Neural progenitor cell (in vitro differentiated cells): ENCODE results near the gene GRK1. TPM values are rescaled to one million over a fixed set of nuclear protein-coding genes. Genes with fewer than 3 reads are reported as not detected.
A peak's percentile ranks its signal among the peaks of the same experiment; 100 is the strongest.

Source experiments
- DNase-seq: peaks from one replicate; pipeline ENCODE4 v3.0.0-alpha.2; 2016; ENCODE audit warnings: low spot score
- H2AFZ ChIP-seq: fragments of 200-600 bp; sonication (generic); replicated peaks from 2 replicates; pipeline ENCODE4 v1.6.1; 2016; ENCODE audit warnings: antibody characterized with exemption
- H3F3A ChIP-seq: fragments of 200-600 bp; sonication (generic); 2 replicates; pipeline ENCODE4 v1.6.1; 2016; ENCODE audit warnings: antibody characterized with exemption, low read depth
- H3K27ac ChIP-seq: fragments of 200-600 bp; sonication (generic); 2 replicates; pipeline ENCODE4 v1.5.1; 2016; ENCODE audit warnings: mild to moderate bottlenecking
- H3K27me3 ChIP-seq: fragments of 200-600 bp; sonication (generic); 2 replicates; pipeline ENCODE4 v1.6.1; 2016; ENCODE audit warnings: mild to moderate bottlenecking, moderate library complexity
- H3K36me3 ChIP-seq: fragments of 200-600 bp; sonication (generic); 2 replicates; pipeline ENCODE4 v1.5.1; 2016
- H3K4me1 ChIP-seq: fragments of 200-600 bp; sonication (generic); 2 replicates; pipeline ENCODE4 v1.6.1; 2016; ENCODE audit warnings: mixed run types
- H3K4me2 ChIP-seq: fragments of 200-600 bp; sonication (generic); 2 replicates; pipeline ENCODE4 v1.6.1; 2016
- H3K4me3 ChIP-seq: fragments of 200-600 bp; sonication (generic); 2 replicates; pipeline ENCODE4 v1.5.1; 2016
- H3K79me2 ChIP-seq: fragments of 200-600 bp; sonication (generic); 2 replicates; pipeline ENCODE4 v1.6.1; 2016; ENCODE audit warnings: low read depth
- H3K9ac ChIP-seq: fragments of 200-600 bp; sonication (generic); 2 replicates; pipeline ENCODE4 v1.6.1; 2016
- H3K9me3 ChIP-seq: fragments of 200-600 bp; sonication (generic); 2 replicates; pipeline ENCODE4 v1.5.1; 2016; ENCODE audit warnings: low read depth
- H4K20me1 ChIP-seq: fragments of 200-600 bp; sonication (generic); 2 replicates; pipeline ENCODE4 v1.6.1; 2016; ENCODE audit warnings: low read depth
- H3K27ac Mint-ChIP-seq: 3 replicates; pipeline ENCODE4 v1.8.0; 2021; ENCODE audit warnings: mixed read lengths
- H3K27me3 Mint-ChIP-seq: 2 replicates; pipeline ENCODE4 v1.8.0; 2022; ENCODE audit warnings: low read depth, mild to moderate bottlenecking, inconsistent platforms, moderate library complexity, mixed read lengths; ENCODE audit not compliant: insufficient read depth
- H3K36me3 Mint-ChIP-seq: 3 replicates; pipeline ENCODE4 v1.8.0; 2021; ENCODE audit warnings: mixed read lengths
- H3K4me1 Mint-ChIP-seq: 3 replicates; pipeline ENCODE4 v1.8.0; 2021; ENCODE audit warnings: mixed read lengths
- H3K4me3 Mint-ChIP-seq: 3 replicates; pipeline ENCODE4 v1.8.0; 2021; ENCODE audit warnings: mild to moderate bottlenecking, moderate library complexity, mixed read lengths
- H3K9me3 Mint-ChIP-seq: 3 replicates; pipeline ENCODE4 v1.8.0; 2020; ENCODE audit warnings: mixed read lengths
- CTCF ChIP-seq: fragments of 200-600 bp; sonication (generic); IDR thresholded peaks from 2 replicates; pipeline ENCODE4 v1.5.1; 2017; ENCODE audit warnings: antibody characterized with exemption, mild to moderate bottlenecking
- EZH2 ChIP-seq: fragments of 200-600 bp; sonication (generic); IDR thresholded peaks from 2 replicates; pipeline ENCODE4 v1.6.1; 2017; ENCODE audit warnings: antibody characterized with exemption, mild to moderate bottlenecking, moderate library complexity
- EZH2phosphoT487 ChIP-seq: fragments of 200-600 bp; sonication (generic); IDR thresholded peaks from 2 replicates; pipeline ENCODE4 v1.6.1; 2017; ENCODE audit warnings: antibody characterized with exemption
- total RNA-seq: library from RNA; depleted of rRNA; stranded (reverse); fragments of >200 nt; gene quantifications from 2 replicates; pipeline ENCODE4 v1.2.3, GENCODE V29; 2015; ENCODE audit warnings: low replicate concordance

Gene GRK1
- total RNA-seq, 1 donor from 2014 or later: not detected

DNA sequence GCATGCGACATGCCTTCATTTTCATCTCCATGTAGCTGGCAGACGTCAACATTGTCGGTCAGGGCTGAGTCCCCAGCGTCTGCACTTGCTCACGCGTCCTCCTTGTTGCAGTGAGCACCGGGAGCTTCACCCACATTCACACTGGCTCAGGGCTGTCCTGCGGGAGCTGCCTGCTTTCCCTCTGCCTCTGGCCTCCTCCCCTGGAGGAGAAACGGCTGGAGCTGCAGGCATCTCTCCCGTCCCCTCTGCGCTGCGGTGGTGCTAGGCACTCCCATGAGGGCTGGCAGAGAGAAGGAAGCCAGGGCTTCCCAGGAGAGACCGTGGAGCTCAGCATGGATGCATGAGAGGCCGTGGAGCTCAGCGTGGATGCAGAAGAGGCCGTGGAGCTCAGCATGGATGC is 73.6 kb downstream of the GRK1 start:
- Mint-ChIP-seq H3K4me1 (peaks cover 14% of the 10 kb centered on the region), H3K9me3 (peaks cover 1% of the 10 kb centered on the region), H3K36me3 (no peaks in the 10 kb centered on the region), H3K27ac (no peak overlapping the region), H3K4me3 (no peak overlapping the region), H3K27me3 (peaks cover 11% of the 10 kb centered on the region)
- Histone ChIP-seq H3K4me1 (peaks cover 3% of the 10 kb centered on the region), H3F3A (no peaks in the 10 kb centered on the region), H3K27ac (no peak overlapping the region), H3K9me3 (no peaks in the 10 kb centered on the region), H2AFZ (no peak overlapping the region), H3K9ac (no peak overlapping the region), H3K79me2 (no peaks in the 10 kb centered on the region), H3K27me3 (no peaks in the 10 kb centered on the region), H3K4me3 (no peak overlapping the region), H4K20me1 (no peaks in the 10 kb centered on the region), H3K36me3 (no peaks in the 10 kb centered on the region), H3K4me2 (no peak overlapping the region)
- TF ChIP-seq EZH2: no peak
- TF ChIP-seq CTCF: no peak
- TF ChIP-seq EZH2phosphoT487: no peak
- no peak for DNase-seq

GRCh38 chr13:113741191-113741668 is 74.2 kb downstream of the GRK1 start:
- Histone ChIP-seq H3K4me1 (peaks cover 3% of the 10 kb centered on the region), H3F3A (peaks cover 4% of the 10 kb centered on the region), H3K4me2 (no peak overlapping the region), H3K9me3 (no peaks in the 10 kb centered on the region), H3K27ac (no peak overlapping the region), H4K20me1 (no peaks in the 10 kb centered on the region), H3K79me2 (no peaks in the 10 kb centered on the region), H2AFZ (no peak overlapping the region), H3K27me3 (no peaks in the 10 kb centered on the region), H3K9ac (no peak overlapping the region), H3K4me3 (no peak overlapping the region), H3K36me3 (no peaks in the 10 kb centered on the region)
- no peak for DNase-seq
- no peak overlapping the region for H3K4me3 Mint-ChIP-seq
- no peaks in the 10 kb centered on the region for H3K36me3 Mint-ChIP-seq
- peaks cover 2% of the 10 kb centered on the region for H3K9me3 Mint-ChIP-seq
- no peak overlapping the region for H3K27ac Mint-ChIP-seq
- H3K4me1 Mint-ChIP-seq: peaks cover 16% of the 10 kb centered on the region
- H3K27me3 Mint-ChIP-seq: peaks cover 11% of the 10 kb centered on the region
- no peak for TF ChIP-seq EZH2phosphoT487
- TF ChIP-seq CTCF: no peak

DNA sequence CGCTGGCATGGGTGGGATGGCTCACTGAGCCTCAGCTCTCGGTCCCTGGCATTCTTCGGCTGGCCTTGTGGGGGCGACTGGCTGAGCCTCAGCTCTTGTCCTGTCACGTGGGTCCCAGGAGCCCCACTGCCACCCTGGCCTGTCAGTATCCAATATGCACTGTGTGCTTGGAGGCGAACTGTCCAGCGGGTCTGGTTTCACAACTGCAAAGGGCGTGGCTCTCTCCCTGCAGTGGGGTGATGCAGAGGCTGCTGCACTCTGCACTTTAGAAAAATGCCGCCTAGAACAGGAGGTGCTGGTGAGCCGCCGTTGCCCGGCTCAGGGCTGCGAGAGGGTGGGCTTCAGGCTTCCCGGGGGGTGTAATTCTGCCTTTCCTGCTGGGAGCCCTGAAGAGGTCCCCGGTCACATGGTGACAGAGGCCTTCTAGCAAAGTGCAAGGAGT is 75.0 kb downstream of the GRK1 start:
- Histone ChIP-seq H3F3A (peaks cover 10% of the 10 kb centered on the region), H3K4me3 (no peak overlapping the region), H4K20me1 (no peaks in the 10 kb centered on the region), H3K9ac (no peak overlapping the region), H3K79me2 (no peaks in the 10 kb centered on the region), H3K9me3 (no peaks in the 10 kb centered on the region), H3K4me1 (peaks cover 3% of the 10 kb centered on the region), H2AFZ (no peak overlapping the region), H3K36me3 (no peaks in the 10 kb centered on the region), H3K4me2 (no peak overlapping the region), H3K27ac (no peak overlapping the region), H3K27me3 (no peaks in the 10 kb centered on the region)
- Mint-ChIP-seq H3K27ac (no peak overlapping the region), H3K4me3 (no peak overlapping the region), H3K4me1 (peaks cover 19% of the 10 kb centered on the region), H3K9me3 (peaks cover 2% of the 10 kb centered on the region), H3K36me3 (no peaks in the 10 kb centered on the region), H3K27me3 (peaks cover 11% of the 10 kb centered on the region)
- peak; percentile 53 for DNase-seq
- TF ChIP-seq CTCF (peak; percentile 49), EZH2phosphoT487 (no peak)
